ENCODE measurements around the gene TTLL12. TPM values are rescaled to one million over a fixed set of nuclear protein-coding genes. Genes with fewer than 3 reads are reported as not detected.

The TTLL12 gene
- total RNA-seq, 1 experiment from 2014 or later: 113 TPM

GRCh38 chr22:43177479-43177878, 9.5 kb downstream of the TTLL12 start:
- ChIA-PET CTCF (no interaction called here), POLR2A (ENCODE audit: unreplicated experiment) (no interaction called here)
- Histone ChIP-seq H3F3A (ENCODE audit: insufficient read depth, low read depth) (peaks cover 22% of the 10 kb centered on the region; the same call in 1 of the 2 replicates), H3K4me2 (no peak overlapping the region), H3K9me2 (ENCODE audit: insufficient read depth) (no peaks in the 10 kb centered on the region), H3K27ac (no peak overlapping the region), H3K79me2 (ENCODE audit: low read depth) (peaks cover 24% of the 10 kb centered on the region), H4K20me1 (ENCODE audit: insufficient read depth) (peaks cover 24% of the 10 kb centered on the region; the same call in 1 of the 2 replicates), H2AFZ (no peak overlapping the region), H3K27me3 (ENCODE audit: insufficient read depth, low read depth) (no peaks in the 10 kb centered on the region), H3K9me3 (ENCODE audit: insufficient read depth, low read depth) (no peaks in the 10 kb centered on the region), H3K4me3 (no peak overlapping the region), H3K36me3 (ENCODE audit: low read depth) (peaks cover 64% of the 10 kb centered on the region), H3K4me1 (replicated peaks; ENCODE audit: insufficient read depth) (no peaks in the 10 kb centered on the region)
- no peak for DNase-seq
- intact Hi-C loops (cut with micrococcal nuclease; ENCODE audit: unreplicated experiment): no loop called here
- BruUV-seq (replicated peaks): no TSS peak
- TF ChIP-seq CTCF (conservative IDR thresholded peaks at IDR 0.05) (no peak), EZH2 (IDR thresholded peaks at IDR 0.05; ENCODE audit: low read depth) (no peak)

- peaks cover 21% of the 10 kb centered on the region; the same call in 1 of the 2 replicates for H4K20me1 ChIP-seq (ENCODE audit: insufficient read depth)
- peaks cover 20% of the 10 kb centered on the region; the same call in 1 of the 2 replicates for H3F3A ChIP-seq (ENCODE audit: insufficient read depth, low read depth)
- DNase-seq: no peak
- H3K9me2 ChIP-seq (ENCODE audit: insufficient read depth): no peaks in the 10 kb centered on the region
- H3K36me3 ChIP-seq (ENCODE audit: low read depth): peaks cover 66% of the 10 kb centered on the region
- TF ChIP-seq EZH2 (IDR thresholded peaks at IDR 0.05; ENCODE audit: low read depth): no peak
- TF ChIP-seq CTCF (conservative IDR thresholded peaks at IDR 0.05): no peak
- peaks cover 10% of the 10 kb centered on the region for H3K79me2 ChIP-seq (ENCODE audit: low read depth)
- H3K27me3 ChIP-seq (ENCODE audit: insufficient read depth, low read depth): no peaks in the 10 kb centered on the region
- no peaks in the 10 kb centered on the region for H3K9me3 ChIP-seq (ENCODE audit: insufficient read depth, low read depth)
- H3K4me1 ChIP-seq (replicated peaks; ENCODE audit: insufficient read depth): peaks cover 11% of the 10 kb centered on the region
- ChIA-PET POLR2A (ENCODE audit: unreplicated experiment) (no interaction called here), CTCF (no interaction called here)
- BruUV-seq (replicated peaks): no TSS peak
- H3K4me2 ChIP-seq: no peak overlapping the region
- intact Hi-C loops (cut with micrococcal nuclease; ENCODE audit: unreplicated experiment): no loop called here
- H3K4me3 ChIP-seq: no peak overlapping the region
- H3K27ac ChIP-seq: no peak overlapping the region
- H2AFZ ChIP-seq: no peak overlapping the region
Measured at GRCh38 chr22:43176090-43176489, 10.8 kb downstream of the TTLL12 start.

GRCh38 chr22:43174941-43175531, 11.9 kb downstream of the TTLL12 start:
- Histone ChIP-seq H3K27me3 (ENCODE audit: insufficient read depth, low read depth) (no peaks in the 10 kb centered on the region), H3K36me3 (ENCODE audit: low read depth) (peaks cover 68% of the 10 kb centered on the region)
- no peak for DNase-seq

More at GRCh38 chr22:43174941-43175531, 11.9 kb downstream of the TTLL12 start:
- no peak overlapping the region for H3K4me3 ChIP-seq
- H3F3A ChIP-seq (ENCODE audit: insufficient read depth, low read depth): peaks cover 19% of the 10 kb centered on the region; the same call in 1 of the 2 replicates
- intact Hi-C loops (cut with micrococcal nuclease; ENCODE audit: unreplicated experiment): no loop called here
- no peaks in the 10 kb centered on the region for H3K9me3 ChIP-seq (ENCODE audit: insufficient read depth, low read depth)
- H3K4me1 ChIP-seq (replicated peaks; ENCODE audit: insufficient read depth): peaks cover 11% of the 10 kb centered on the region
- ChIA-PET POLR2A (ENCODE audit: unreplicated experiment) (no interaction called here), CTCF (no interaction called here)
- H3K79me2 ChIP-seq (ENCODE audit: low read depth): 0 out of 2 replicates have a peak, but pooled peaks cover 1% of the 10 kb centered on the region
- no TSS peak for BruUV-seq (replicated peaks)
- H3K4me2 ChIP-seq: no peak overlapping the region
- no peak for TF ChIP-seq CTCF (conservative IDR thresholded peaks at IDR 0.05)
- no peak for TF ChIP-seq EZH2 (IDR thresholded peaks at IDR 0.05; ENCODE audit: low read depth)
- peaks cover 24% of the 10 kb centered on the region; the same call in 1 of the 2 replicates for H4K20me1 ChIP-seq (ENCODE audit: insufficient read depth)
- H2AFZ ChIP-seq: no peak overlapping the region
- no peak overlapping the region for H3K27ac ChIP-seq
- H3K9me2 ChIP-seq (ENCODE audit: insufficient read depth): no peaks in the 10 kb centered on the region
